IMR-90 (cell line): ENCODE measurements around the gene COL13A1. TPM values are rescaled to one million over a fixed set of nuclear protein-coding genes. Genes with fewer than 3 reads are reported as not detected.

ENCODE experiments used
- ATAC-seq: fragments of 200-7000 bp; cut with Tn5 transposase; 2 replicates; pipeline ENCODE4 v1.9.1; 2020; ENCODE audit warnings: low read depth, mild to moderate bottlenecking, moderate library complexity
- BruUV-seq: library from RNA; stranded (reverse); fragments of 400-500 nt; replicated peaks from 2 replicates; lab custom pipeline; 2021; lab: Mats Ljungman, UMichigan
- CTCF ChIA-PET: fragments of 300-600 bp; formaldehyde crosslinking; extraction: SDS; loops from one replicate; lab custom pipeline; 2021; ENCODE audit warnings: antibody characterized with exemption; lab: Yijun Ruan, JAX
- POLR2A ChIA-PET: fragments of 300-600 bp; sonication (Branson Sonifier 250); formaldehyde crosslinking; loops from one replicate; lab custom pipeline; 2022; ENCODE audit warnings: antibody characterized with exemption; ENCODE audit not compliant: unreplicated experiment; lab: Charles Lee
- DNase-seq: peaks from one replicate; pipeline ENCODE4 v3.0.0; 2013
- H2AFZ ChIP-seq: replicated peaks from 2 replicates; pipeline ENCODE3; 2013; ENCODE audit warnings: low read length, mild to moderate bottlenecking; ENCODE audit not compliant: poor library complexity
- H2AK5ac ChIP-seq: 2 replicates; pipeline ENCODE4 v1.6.1; 2013; ENCODE audit warnings: low read depth, low read length, inconsistent platforms
- H2AK9ac ChIP-seq: replicated peaks from 2 replicates; pipeline ENCODE3; 2013; ENCODE audit warnings: mild to moderate bottlenecking, low read depth, low read length, moderate library complexity; ENCODE audit not compliant: poor library complexity
- H2BK120ac ChIP-seq: 2 replicates; pipeline ENCODE4 v1.6.1; 2013; ENCODE audit warnings: low read depth, low read length, inconsistent platforms
- H2BK15ac ChIP-seq: 3 replicates; pipeline ENCODE4 v1.6.1; 2013; ENCODE audit warnings: low read depth, low read length, inconsistent platforms
- H2BK20ac ChIP-seq: 2 replicates; pipeline ENCODE4 v1.6.1; 2013; ENCODE audit warnings: low read depth, mild to moderate bottlenecking, inconsistent platforms, low read length, moderate library complexity
- H2BK5ac ChIP-seq: 2 replicates; pipeline ENCODE4 v1.6.1; 2013; ENCODE audit warnings: mild to moderate bottlenecking, low read depth, low read length, inconsistent platforms; ENCODE audit not compliant: poor library complexity, severe bottlenecking
- H3K14ac ChIP-seq: replicated peaks from 2 replicates; pipeline ENCODE4 v1.6.1; 2013; ENCODE audit warnings: low read depth, low read length, inconsistent platforms
- H3K18ac ChIP-seq: 2 replicates; pipeline ENCODE4 v1.6.1; 2013; ENCODE audit warnings: low read depth, low read length, control low read depth
- H3K23ac ChIP-seq: 2 replicates; pipeline ENCODE4 v1.6.1; 2013; ENCODE audit warnings: low read depth, low read length, inconsistent platforms
- H3K27ac ChIP-seq: 2 replicates; pipeline ENCODE4 v1.5.1; 2013; ENCODE audit warnings: mild to moderate bottlenecking, control low read depth, low read length; ENCODE audit not compliant: insufficient read depth
- H3K27me3 ChIP-seq: 2 replicates; pipeline ENCODE4 v1.6.1; 2013; ENCODE audit warnings: low read length; ENCODE audit not compliant: control insufficient read depth, insufficient read depth
- H3K36me3 ChIP-seq: 2 replicates; pipeline ENCODE4 v1.6.1; 2013; ENCODE audit warnings: low read length, mixed read lengths; ENCODE audit not compliant: control insufficient read depth, insufficient read depth
- H3K4ac ChIP-seq: 2 replicates; pipeline ENCODE4 v1.6.1; 2013; ENCODE audit warnings: low read depth, low read length, inconsistent platforms
- H3K4me1 ChIP-seq: 2 replicates; pipeline ENCODE4 v1.6.1; 2013; ENCODE audit warnings: low read length, mixed read lengths; ENCODE audit not compliant: control insufficient read depth, insufficient read depth
- H3K4me2 ChIP-seq: 2 replicates; pipeline ENCODE4 v1.6.1; 2013; ENCODE audit warnings: low read depth, mild to moderate bottlenecking, control low read depth, low read length, moderate library complexity
- H3K4me3 ChIP-seq: 2 replicates; pipeline ENCODE4 v1.5.1; 2013; ENCODE audit warnings: low read depth, mild to moderate bottlenecking, control low read depth, low read length, moderate library complexity; ENCODE audit not compliant: insufficient read depth
- H3K56ac ChIP-seq: 2 replicates; pipeline ENCODE4 v1.6.1; 2013; ENCODE audit warnings: low read length, inconsistent platforms; ENCODE audit not compliant: insufficient read depth; ENCODE audit errors: extremely low read depth
- H3K79me1 ChIP-seq, 2 experiments: 2 replicates each; pipeline ENCODE4 v1.6.1; 2013; ENCODE audit warnings: low read length in 2 of 2, inconsistent platforms in 1 of 2, low read depth in 1 of 2
- H3K9ac ChIP-seq: 2 replicates; pipeline ENCODE4 v1.6.1; 2013; ENCODE audit warnings: low read depth, low read length, control low read depth
- H3K9me1 ChIP-seq: 2 replicates; pipeline ENCODE4 v1.6.1; 2013; ENCODE audit warnings: low read length, inconsistent platforms; ENCODE audit not compliant: insufficient read depth
- H3K9me3 ChIP-seq: 2 replicates; pipeline ENCODE4 v1.6.1; 2013; ENCODE audit warnings: low read length; ENCODE audit not compliant: control insufficient read depth, insufficient read depth
- H4K20me1 ChIP-seq: 2 replicates; pipeline ENCODE4 v1.6.1; 2013; ENCODE audit warnings: low read length, inconsistent platforms; ENCODE audit not compliant: insufficient read depth
- H4K5ac ChIP-seq: 2 replicates; pipeline ENCODE4 v1.6.1; 2013; ENCODE audit warnings: mild to moderate bottlenecking, low read depth, low read length, control low read depth
- H4K8ac ChIP-seq, 2 experiments: 2 replicates each; pipeline ENCODE4 v1.6.1; 2013; ENCODE audit warnings: low read depth in 2 of 2, low read length in 2 of 2, control low read depth in 1 of 2, inconsistent platforms in 1 of 2
- H4K91ac ChIP-seq: 2 replicates; pipeline ENCODE4 v1.6.1; 2013; ENCODE audit warnings: low read depth, low read length, inconsistent platforms; ENCODE audit not compliant: insufficient read depth
- BHLHE40 ChIP-seq: fragments of 150-350 bp; IDR thresholded peaks from 2 replicates; pipeline ENCODE4 v1.6.1; 2016; ENCODE audit warnings: mild to moderate bottlenecking, low read depth, low read length
- CEBPB ChIP-seq: IDR thresholded peaks from 2 replicates; pipeline ENCODE4 v1.6.1; 2012; ENCODE audit warnings: low read depth, low read length, improper control_type of control experiment
- CHD1 ChIP-seq: IDR thresholded peaks from 2 replicates; pipeline ENCODE4 v1.6.1; 2012; ENCODE audit warnings: low read depth, low read length, improper control_type of control experiment
- CTCF ChIP-seq: conservative IDR thresholded peaks from 2 replicates; pipeline ENCODE4 v1.5.1; 2012; ENCODE audit warnings: mild to moderate bottlenecking, low read depth, low read length, improper control_type of control experiment
- ELK1 ChIP-seq: fragments of 150-350 bp; IDR thresholded peaks from 2 replicates; pipeline ENCODE4 v1.6.1; 2016; ENCODE audit warnings: low read depth, mild to moderate bottlenecking, low read length, moderate library complexity, borderline replicate concordance
- FOS ChIP-seq: fragments of 150-350 bp; IDR thresholded peaks from 2 replicates; pipeline ENCODE4 v1.6.1; 2016; ENCODE audit warnings: low read depth, low read length
- MAFK ChIP-seq: IDR thresholded peaks from 2 replicates; pipeline ENCODE4 v1.6.1; 2012; ENCODE audit warnings: low read depth, low read length, improper control_type of control experiment
- MAZ ChIP-seq: IDR thresholded peaks from 2 replicates; pipeline ENCODE4 v1.6.1; 2012; ENCODE audit warnings: low read depth, mild to moderate bottlenecking, low read length, improper control_type of control experiment, moderate library complexity, borderline replicate concordance
- MXI1 ChIP-seq: IDR thresholded peaks from 2 replicates; pipeline ENCODE4 v1.6.1; 2012; ENCODE audit warnings: low read depth, mild to moderate bottlenecking, low read length, moderate library complexity, borderline replicate concordance
- NFE2L2 ChIP-seq: fragments of 150-350 bp; IDR thresholded peaks from 2 replicates; pipeline ENCODE4 v1.6.1; 2016; ENCODE audit warnings: low read depth, mild to moderate bottlenecking, low read length
- POLR2A ChIP-seq: IDR thresholded peaks from 2 replicates; pipeline ENCODE4 v1.6.1; 2012; ENCODE audit warnings: mild to moderate bottlenecking, low read depth, low read length
- RAD21 ChIP-seq: IDR thresholded peaks from 2 replicates; pipeline ENCODE4 v1.6.1; 2012; ENCODE audit warnings: low read length, improper control_type of control experiment
- RCOR1 ChIP-seq: IDR thresholded peaks from 2 replicates; pipeline ENCODE4 v1.6.1; 2012; ENCODE audit warnings: mild to moderate bottlenecking, low read length, improper control_type of control experiment; ENCODE audit not compliant: insufficient replicate concordance
- RFX5 ChIP-seq: IDR thresholded peaks from 2 replicates; pipeline ENCODE4 v1.8.0; 2012; ENCODE audit warnings: low read depth, mild to moderate bottlenecking, low read length, moderate library complexity
- SMC3 ChIP-seq: fragments of 150-350 bp; IDR thresholded peaks from 2 replicates; pipeline ENCODE4 v1.6.1; 2016; ENCODE audit warnings: low read depth, mild to moderate bottlenecking, antibody characterized with exemption, low read length, moderate library complexity
- WGBS, 2 experiments: methylation state at CpG; one replicate each; pipeline versions ENCODE4 v1.1.5 to v1.1.7; 2013; ENCODE audit warnings: missing lambda C conversion rate in 2 of 2; ENCODE audit not compliant: insufficient read length in 1 of 2; ENCODE audit errors: extremely low coverage in 2 of 2; 5-methylcytosine and 5-hydroxymethylcytosine counted together
- dilution Hi-C: fragments of 300-500 bp; cut with HindIII; formaldehyde crosslinking; loops from one replicate; pipeline ENCODE4 v1.14.3; 2018; ENCODE audit warnings: low sequenced_read_pairs; ENCODE audit not compliant: unreplicated experiment
- in situ Hi-C: fragments of 300-500 bp; cut with MboI; formaldehyde crosslinking; loops from 3 replicates; pipeline ENCODE4 v1.14.3; 2019; ENCODE audit warnings: low sequenced_read_pairs, inconsistent platforms, mixed read lengths
- intact Hi-C: fragments of 100-400 bp; cut with micrococcal nuclease; formaldehyde crosslinking; loops from 2 replicates; pipeline ENCODE4 v1.10.0; 2022
- polyA plus RNA-seq, 3 experiments: library from polyadenylated mRNA; depleted of rRNA; stranded (reverse); fragments of >200 nt; gene quantifications; 2 replicates each; pipeline ENCODE4 v1.2.3, GENCODE V29; 2012; ENCODE audit warnings: low replicate concordance in 1 of 3
- total RNA-seq: library from RNA; depleted of rRNA; stranded (reverse); fragments of >200 nt; gene quantifications from 2 replicates; pipeline ENCODE4 v1.2.3, GENCODE V29; 2012
- TF ChIP-seq, protein P1 (sequence below): fragments of 150-350 bp; IDR thresholded peaks from 2 replicates; pipeline ENCODE4 v1.6.1; 2017; ENCODE audit warnings: mild to moderate bottlenecking, antibody characterized with exemption, low read length, low read depth

COL13A1 gene
- total and polyA plus RNA-seq, 2 of the 4 experiments (the other 2 are of a cell fraction): 12.2 to 31.3 TPM

- dilution Hi-C loops (no loop called here), in situ Hi-C loops (no loop called here), intact Hi-C loops (no loop called here)
- Histone ChIP-seq H4K8ac (peak overlapping the region; percentile 58 to 89), H3K23ac (peak overlapping the region; percentile 90; the same call in 1 of the 2 replicates), H3K9me1 (peaks cover 29% of the 10 kb centered on the region), H2AK9ac (peak overlapping the region; percentile 58), H3K9ac (no peak overlapping the region; the same call in 1 of the 2 replicates), H2AK5ac (peak overlapping the region; percentile 84), H4K91ac (peak overlapping the region; percentile 53), H2BK20ac (peak overlapping the region; percentile 84), H2BK15ac (peak overlapping the region; percentile 89; the same call in 2 of the 3 replicates), H3K14ac (0 out of 2 replicates have a peak overlapping the region, but pooled peaks have one; percentile 42), H3K18ac (peak overlapping the region; percentile 83), H2AFZ (peak overlapping the region; percentile 14), H2BK5ac (peak overlapping the region; percentile 93), H3K27me3 (no peaks in the 10 kb centered on the region), H4K5ac (peak overlapping the region; percentile 67; the same call in 1 of the 2 replicates), H3K4me3 (no peak overlapping the region), H3K56ac (no peak overlapping the region), H3K4me2 (peak overlapping the region; percentile 81; the same call in 1 of the 2 replicates), H3K36me3 (no peaks in the 10 kb centered on the region), H3K27ac (peak overlapping the region; percentile 87), H4K20me1 (0 out of 2 replicates have a peak, but pooled peaks cover 5% of the 10 kb centered on the region), H2BK120ac (peak overlapping the region; percentile 87), H3K4me1 (peaks cover 37% of the 10 kb centered on the region), H3K79me1 (peaks cover 17 to 70% of the 10 kb centered on the region in 2 experiments; a peak in 3 of 4 replicates), H3K4ac (peak overlapping the region; percentile 92), H3K9me3 (no peaks in the 10 kb centered on the region)
- peak; percentile 93 for DNase-seq
- BruUV-seq: no TSS peak
- peak; percentile 62; the same call in 1 of the 2 replicates for TF ChIP-seq CEBPB
- TF ChIP-seq BHLHE40: no peak
- TF ChIP-seq RAD21: no peak
- TF ChIP-seq SMC3: no peak
- no peak for TF ChIP-seq CTCF
- TF ChIP-seq MXI1: no peak
- TF ChIP-seq MAZ: no peak
- no peak for TF ChIP-seq MAFK
- TF ChIP-seq RCOR1: no peak
- no peak for TF ChIP-seq ELK1
- TF ChIP-seq, protein P1, sequence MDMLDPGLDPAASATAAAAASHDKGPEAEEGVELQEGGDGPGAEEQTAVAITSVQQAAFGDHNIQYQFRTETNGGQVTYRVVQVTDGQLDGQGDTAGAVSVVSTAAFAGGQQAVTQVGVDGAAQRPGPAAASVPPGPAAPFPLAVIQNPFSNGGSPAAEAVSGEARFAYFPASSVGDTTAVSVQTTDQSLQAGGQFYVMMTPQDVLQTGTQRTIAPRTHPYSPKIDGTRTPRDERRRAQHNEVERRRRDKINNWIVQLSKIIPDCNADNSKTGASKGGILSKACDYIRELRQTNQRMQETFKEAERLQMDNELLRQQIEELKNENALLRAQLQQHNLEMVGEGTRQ: no peak
- TF ChIP-seq CHD1: no peak
- TF ChIP-seq POLR2A: no peak
- TF ChIP-seq NFE2L2: no peak
- TF ChIP-seq FOS: peak; percentile 45; the same call in 1 of the 2 replicates
- TF ChIP-seq RFX5: no peak
- CTCF ChIA-PET: no interaction called here
- POLR2A ChIA-PET: no interaction called here
- no CpG with 5 or more reads among the region's 3 CpGs for WGBS, 2 experiments
- ATAC-seq: peak; percentile 55
Measured at GRCh38 chr10:69864321-69864720, 62.6 kb downstream of the COL13A1 start.
